ENCODE results near the gene CT47C1.

Gene CT47C1

DNA sequence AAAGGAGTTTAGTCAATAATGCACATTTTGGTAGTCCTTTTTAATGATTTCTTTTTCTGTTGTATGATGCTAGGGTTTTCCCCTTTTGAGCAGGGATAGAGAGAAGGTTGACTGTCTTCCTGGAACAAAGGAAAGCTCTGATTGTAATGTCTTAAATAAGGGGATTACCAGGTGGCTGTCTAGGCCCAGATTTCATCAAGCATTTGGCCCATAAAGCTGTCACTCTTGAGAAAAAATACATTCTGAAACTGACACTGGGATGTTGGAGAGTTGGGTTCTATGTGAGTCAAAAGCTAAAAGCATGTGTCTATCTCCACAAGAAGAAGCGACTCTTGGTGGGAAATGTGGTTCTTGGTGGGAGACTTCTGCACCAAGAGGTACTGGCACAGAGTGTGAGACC, 28.4 kb downstream of the CT47C1 start:
- POLR2A ChIA-PET: no interaction called here
- TF ChIP-seq, protein P1, sequence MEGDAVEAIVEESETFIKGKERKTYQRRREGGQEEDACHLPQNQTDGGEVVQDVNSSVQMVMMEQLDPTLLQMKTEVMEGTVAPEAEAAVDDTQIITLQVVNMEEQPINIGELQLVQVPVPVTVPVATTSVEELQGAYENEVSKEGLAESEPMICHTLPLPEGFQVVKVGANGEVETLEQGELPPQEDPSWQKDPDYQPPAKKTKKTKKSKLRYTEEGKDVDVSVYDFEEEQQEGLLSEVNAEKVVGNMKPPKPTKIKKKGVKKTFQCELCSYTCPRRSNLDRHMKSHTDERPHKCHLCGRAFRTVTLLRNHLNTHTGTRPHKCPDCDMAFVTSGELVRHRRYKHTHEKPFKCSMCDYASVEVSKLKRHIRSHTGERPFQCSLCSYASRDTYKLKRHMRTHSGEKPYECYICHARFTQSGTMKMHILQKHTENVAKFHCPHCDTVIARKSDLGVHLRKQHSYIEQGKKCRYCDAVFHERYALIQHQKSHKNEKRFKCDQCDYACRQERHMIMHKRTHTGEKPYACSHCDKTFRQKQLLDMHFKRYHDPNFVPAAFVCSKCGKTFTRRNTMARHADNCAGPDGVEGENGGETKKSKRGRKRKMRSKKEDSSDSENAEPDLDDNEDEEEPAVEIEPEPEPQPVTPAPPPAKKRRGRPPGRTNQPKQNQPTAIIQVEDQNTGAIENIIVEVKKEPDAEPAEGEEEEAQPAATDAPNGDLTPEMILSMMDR (IDR thresholded peaks at IDR 0.05; ENCODE audit: insufficient read depth, low read length, missing control alignments): no peak
- no peak for DNase-seq (ENCODE audit: low read depth, low spot score)
- CTCF ChIA-PET: interaction anchor here (1.5 kb wide), 1 partner anchor 34 kb away, joined by 4 read pairs; no protein-coding TSS in a partner anchor
- H3K4me3 ChIP-seq (ENCODE audit: low read depth, low read length): no peak overlapping the region

DNA sequence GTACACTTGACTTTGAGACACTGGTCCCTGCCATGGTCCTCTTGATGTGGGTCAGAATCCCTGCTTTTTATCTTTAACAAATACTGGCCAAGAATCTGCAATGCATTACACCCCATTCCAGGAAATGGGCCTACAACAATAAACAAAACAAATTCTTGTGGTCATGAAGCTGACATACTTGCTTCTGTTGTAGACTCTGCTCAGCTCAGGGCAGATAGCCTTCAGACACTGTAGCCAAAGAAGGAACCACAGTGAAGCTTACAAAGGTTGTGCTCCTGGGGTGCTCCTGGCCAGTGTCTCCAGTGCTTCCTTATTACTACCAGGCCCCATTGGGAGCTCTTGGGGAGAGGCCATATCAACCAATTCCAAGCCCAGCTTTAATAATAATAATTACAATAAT, 33.0 kb downstream of the CT47C1 start:
- POLR2A ChIA-PET: no interaction called here
- DNase-seq (ENCODE audit: low read depth, low spot score): no peak
- CTCF ChIA-PET: interaction anchor here (1.0 kb wide), 1 partner anchor 11 kb away, joined by 4 read pairs; no protein-coding TSS in a partner anchor
- no peak overlapping the region for H3K4me3 ChIP-seq (ENCODE audit: low read depth, low read length)
- TF ChIP-seq, protein P1 (IDR thresholded peaks at IDR 0.05; ENCODE audit: insufficient read depth, low read length, missing control alignments): no peak

DNA sequence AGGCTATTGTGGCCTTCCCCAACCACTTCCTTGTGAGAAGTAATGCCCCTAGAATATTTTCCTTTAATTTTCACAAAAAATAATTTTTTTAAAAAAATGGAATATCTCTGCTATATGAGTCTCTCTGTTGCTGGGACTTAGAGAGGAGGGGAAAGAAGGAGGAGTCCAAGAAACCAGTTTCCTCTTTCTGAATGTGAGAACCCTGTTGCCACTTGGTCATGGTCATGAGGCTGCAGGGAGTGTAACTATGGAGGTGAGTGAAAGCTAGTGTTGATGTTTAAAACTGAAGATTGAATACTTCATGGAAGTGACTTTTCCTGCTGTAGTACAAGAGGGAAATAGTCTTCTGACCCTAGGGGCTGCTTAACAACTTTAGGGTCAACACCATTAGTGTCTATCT, 34.4 kb downstream of the CT47C1 start:
- no peak overlapping the region for H3K4me3 ChIP-seq (ENCODE audit: low read depth, low read length)
- TF ChIP-seq, protein P1 (IDR thresholded peaks at IDR 0.05; ENCODE audit: insufficient read depth, low read length, missing control alignments): no peak
- no peak for DNase-seq (ENCODE audit: low read depth, low spot score)
- CTCF ChIA-PET: no interaction called here
- POLR2A ChIA-PET: no interaction called here

DNA sequence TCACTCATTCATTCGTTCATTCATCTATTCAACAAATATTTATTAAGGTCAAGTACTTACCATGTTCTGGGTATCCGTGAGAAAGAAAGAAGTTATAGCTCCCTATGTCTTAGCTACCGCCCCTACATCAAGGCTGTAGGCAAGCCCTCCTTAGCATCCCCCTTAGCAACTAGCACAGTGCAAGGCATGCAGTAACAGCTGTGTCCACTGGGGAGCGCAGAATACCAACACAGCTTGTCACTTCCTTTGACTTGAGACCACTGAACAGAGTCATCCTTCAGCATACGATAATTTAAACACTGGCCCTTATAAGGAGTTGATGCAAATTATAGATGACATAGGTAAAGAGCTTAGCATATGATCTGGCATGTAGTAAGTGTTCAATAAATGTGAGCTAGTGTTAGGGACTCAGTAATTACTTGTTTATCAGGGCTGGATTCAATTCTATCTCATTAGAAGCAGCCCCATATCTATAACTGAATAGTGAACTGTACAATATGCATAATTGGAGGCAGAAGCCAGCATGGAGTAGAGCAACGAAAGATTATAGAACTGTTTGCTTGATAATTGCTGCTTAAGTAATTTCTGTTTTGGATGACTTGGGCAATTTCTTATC, 46.1 kb downstream of the CT47C1 start:
- POLR2A ChIA-PET: no interaction called here
- DNase-seq (ENCODE audit: low read depth, low spot score): no peak
- CTCF ChIA-PET: interaction anchor here (0.9 to 3.8 kb wide), 7 partner anchors 8 to 147 kb away, joined by 3 to 26 read pairs (median 6); no protein-coding TSS in a partner anchor
- H3K4me3 ChIP-seq (ENCODE audit: low read depth, low read length): no peak overlapping the region
- TF ChIP-seq, protein P1 (IDR thresholded peaks at IDR 0.05; ENCODE audit: insufficient read depth, low read length, missing control alignments): peak; percentile 74

- no peak for DNase-seq (ENCODE audit: low read depth, low spot score)
- POLR2A ChIA-PET: no interaction called here
- TF ChIP-seq, protein P1 (IDR thresholded peaks at IDR 0.05; ENCODE audit: insufficient read depth, low read length, missing control alignments): no peak
- CTCF ChIA-PET: interaction anchor here (3.8 kb wide), 1 partner anchor 96 kb away, joined by 26 read pairs; no protein-coding TSS in a partner anchor
- H3K4me3 ChIP-seq (ENCODE audit: low read depth, low read length): no peak overlapping the region
These were observed 48.5 kb downstream of the CT47C1 start for GRCh38 chrX:119121341-119121740.
